ENCODE measurements around the gene F2RL1.

F2RL1 gene

DNA sequence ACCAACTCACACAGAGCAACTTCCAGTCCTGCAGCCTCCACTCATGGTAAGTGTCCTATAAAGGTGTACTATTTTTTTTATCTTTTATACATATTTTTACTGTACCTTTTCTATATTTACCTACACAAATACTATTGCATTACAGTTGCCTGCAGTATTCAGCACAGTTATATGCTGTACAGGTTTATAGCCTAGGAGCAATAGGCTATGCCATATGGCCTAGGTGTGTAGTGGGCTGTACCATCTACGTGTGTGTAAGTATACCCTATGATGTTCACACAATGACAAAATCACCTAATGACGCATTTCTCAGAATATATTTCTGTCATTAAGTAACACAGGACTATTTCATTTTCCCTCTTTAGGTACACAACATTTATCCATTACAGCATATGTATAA is 47.7 kb downstream of the F2RL1 start:
- Histone ChIP-seq H3K79me2 (no peaks in the 10 kb centered on the region), H2AFZ (no peak overlapping the region), H3K27me3 (ENCODE audit: control insufficient read depth, insufficient read depth, low read length) (no peaks in the 10 kb centered on the region), H3K36me3 (ENCODE audit: control insufficient read depth, insufficient read depth, low read length) (no peaks in the 10 kb centered on the region), H3K27ac (no peak overlapping the region), H3K9ac (no peak overlapping the region), H3K9me3 (ENCODE audit: control insufficient read depth, low read length) (no peaks in the 10 kb centered on the region), H3K4me2 (ENCODE audit: low read length) (no peak overlapping the region), H3K4me1 (no peaks in the 10 kb centered on the region), H3K4me3 (ENCODE audit: low read depth, low read length) (no peak overlapping the region)
- TF ChIP-seq, protein P1, sequence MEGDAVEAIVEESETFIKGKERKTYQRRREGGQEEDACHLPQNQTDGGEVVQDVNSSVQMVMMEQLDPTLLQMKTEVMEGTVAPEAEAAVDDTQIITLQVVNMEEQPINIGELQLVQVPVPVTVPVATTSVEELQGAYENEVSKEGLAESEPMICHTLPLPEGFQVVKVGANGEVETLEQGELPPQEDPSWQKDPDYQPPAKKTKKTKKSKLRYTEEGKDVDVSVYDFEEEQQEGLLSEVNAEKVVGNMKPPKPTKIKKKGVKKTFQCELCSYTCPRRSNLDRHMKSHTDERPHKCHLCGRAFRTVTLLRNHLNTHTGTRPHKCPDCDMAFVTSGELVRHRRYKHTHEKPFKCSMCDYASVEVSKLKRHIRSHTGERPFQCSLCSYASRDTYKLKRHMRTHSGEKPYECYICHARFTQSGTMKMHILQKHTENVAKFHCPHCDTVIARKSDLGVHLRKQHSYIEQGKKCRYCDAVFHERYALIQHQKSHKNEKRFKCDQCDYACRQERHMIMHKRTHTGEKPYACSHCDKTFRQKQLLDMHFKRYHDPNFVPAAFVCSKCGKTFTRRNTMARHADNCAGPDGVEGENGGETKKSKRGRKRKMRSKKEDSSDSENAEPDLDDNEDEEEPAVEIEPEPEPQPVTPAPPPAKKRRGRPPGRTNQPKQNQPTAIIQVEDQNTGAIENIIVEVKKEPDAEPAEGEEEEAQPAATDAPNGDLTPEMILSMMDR (IDR thresholded peaks at IDR 0.05), result no peak

DNA sequence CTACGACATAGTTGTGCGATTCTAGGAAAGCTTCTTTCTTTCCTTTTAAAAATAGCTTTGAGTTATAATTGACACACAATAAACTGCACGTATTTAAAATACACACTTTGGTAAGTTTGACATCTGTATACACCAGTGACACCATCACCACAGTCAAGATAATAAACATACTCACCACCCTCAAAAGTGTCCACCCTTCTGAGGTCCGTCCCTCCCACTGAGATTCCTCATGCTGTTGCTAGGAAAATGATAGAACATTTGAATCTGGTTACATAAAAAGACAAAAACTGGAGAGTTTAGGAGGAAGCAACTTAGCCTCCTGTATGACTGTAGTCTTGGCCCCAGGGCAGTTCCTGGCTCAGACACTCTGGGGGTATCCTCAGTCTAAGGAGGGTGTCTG is 48.2 kb downstream of the F2RL1 start:
- H3K4me2 ChIP-seq (ENCODE audit: low read length), result no peak overlapping the region
- H3K4me1 ChIP-seq, result no peaks in the 10 kb centered on the region
- H3K27me3 ChIP-seq (ENCODE audit: control insufficient read depth, insufficient read depth, low read length), result no peaks in the 10 kb centered on the region
- TF ChIP-seq, protein P1 (IDR thresholded peaks at IDR 0.05), result no peak
- no peaks in the 10 kb centered on the region for H3K36me3 ChIP-seq (ENCODE audit: control insufficient read depth, insufficient read depth, low read length)
- H3K79me2 ChIP-seq, result no peaks in the 10 kb centered on the region
- no peak overlapping the region for H3K9ac ChIP-seq
- H3K4me3 ChIP-seq (ENCODE audit: low read depth, low read length), result no peak overlapping the region
- no peaks in the 10 kb centered on the region for H3K9me3 ChIP-seq (ENCODE audit: control insufficient read depth, low read length)
- no peak overlapping the region for H2AFZ ChIP-seq
- H3K27ac ChIP-seq, result no peak overlapping the region

DNA sequence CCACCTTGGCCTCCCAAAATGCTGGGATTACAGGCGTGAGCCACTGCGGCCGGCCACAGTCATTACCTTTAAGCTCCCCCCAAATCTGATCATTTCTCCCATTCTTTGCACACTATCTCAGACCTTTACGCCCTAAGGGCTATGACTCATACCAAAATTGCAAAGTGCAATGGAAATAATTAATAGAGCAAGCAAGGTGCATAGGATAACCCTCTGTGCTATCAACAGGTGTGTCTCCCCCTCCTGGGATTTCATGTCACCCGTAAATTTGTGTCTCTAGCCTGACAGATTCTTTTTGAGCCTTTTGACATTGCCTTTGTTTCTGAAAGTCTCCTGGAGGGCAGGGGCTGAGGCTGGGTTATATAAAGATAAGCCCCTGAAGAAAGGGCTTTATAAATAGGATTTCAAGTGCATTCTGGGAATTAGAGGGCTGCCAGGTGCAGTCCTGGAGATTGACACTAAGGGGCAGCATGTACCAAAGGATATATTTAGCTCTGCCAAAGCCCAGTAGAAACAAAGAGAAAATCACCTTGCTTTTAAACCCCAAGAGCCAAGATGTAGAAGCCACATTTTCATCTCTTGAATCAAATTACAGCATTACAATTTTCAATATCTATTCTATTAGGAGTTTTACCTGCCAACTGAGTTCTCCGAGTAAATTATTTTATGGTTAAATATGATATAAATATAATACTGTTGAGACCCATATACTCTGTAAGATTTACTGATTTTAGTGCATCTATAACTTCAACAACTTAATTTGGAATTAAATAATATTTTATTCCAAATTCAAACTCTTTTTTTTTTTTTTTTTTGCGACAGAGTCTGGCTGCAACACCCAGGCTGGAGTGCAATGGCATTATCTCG is 49.2 kb downstream of the F2RL1 start:
- Histone ChIP-seq H3K9ac (no peak overlapping the region), H3K27ac (no peak overlapping the region), H3K36me3 (ENCODE audit: control insufficient read depth, insufficient read depth, low read length) (no peaks in the 10 kb centered on the region), H3K79me2 (no peaks in the 10 kb centered on the region), H2AFZ (no peak overlapping the region), H3K4me3 (ENCODE audit: low read depth, low read length) (no peak overlapping the region), H3K27me3 (ENCODE audit: control insufficient read depth, insufficient read depth, low read length) (no peaks in the 10 kb centered on the region), H3K4me2 (ENCODE audit: low read length) (no peak overlapping the region), H3K4me1 (no peaks in the 10 kb centered on the region), H3K9me3 (ENCODE audit: control insufficient read depth, low read length) (no peaks in the 10 kb centered on the region)
- TF ChIP-seq, protein P1 (IDR thresholded peaks at IDR 0.05), result peak; percentile 75

DNA sequence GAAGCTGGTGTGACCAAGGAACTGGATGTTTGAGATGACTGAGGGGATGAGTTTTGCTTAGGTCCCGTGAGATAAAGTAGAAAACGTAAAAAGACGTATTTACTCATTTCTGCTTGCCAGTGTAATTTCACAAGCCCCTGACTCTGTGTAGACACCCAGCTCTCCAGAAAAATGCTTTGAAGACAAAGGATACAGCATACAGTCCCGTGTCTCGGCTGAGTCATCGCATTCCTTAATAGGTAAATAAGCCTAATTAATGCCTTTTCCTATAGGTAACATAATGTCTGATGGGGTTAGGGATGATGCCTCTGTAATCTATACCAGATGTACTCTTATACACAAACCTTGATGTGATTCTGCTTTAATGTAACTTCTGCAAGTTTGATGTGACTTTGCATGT is 51.2 kb downstream of the F2RL1 start:
- TF ChIP-seq, protein P1 (IDR thresholded peaks at IDR 0.05), result no peak
- no peak overlapping the region for H3K9ac ChIP-seq
- no peaks in the 10 kb centered on the region for H3K4me1 ChIP-seq
- H3K4me3 ChIP-seq (ENCODE audit: low read depth, low read length), result no peak overlapping the region
- H3K9me3 ChIP-seq (ENCODE audit: control insufficient read depth, low read length), result no peaks in the 10 kb centered on the region
- no peak overlapping the region for H3K27ac ChIP-seq
- H2AFZ ChIP-seq, result no peak overlapping the region
- no peaks in the 10 kb centered on the region for H3K36me3 ChIP-seq (ENCODE audit: control insufficient read depth, insufficient read depth, low read length)
- no peak overlapping the region for H3K4me2 ChIP-seq (ENCODE audit: low read length)
- no peaks in the 10 kb centered on the region for H3K27me3 ChIP-seq (ENCODE audit: control insufficient read depth, insufficient read depth, low read length)
- no peaks in the 10 kb centered on the region for H3K79me2 ChIP-seq

DNA sequence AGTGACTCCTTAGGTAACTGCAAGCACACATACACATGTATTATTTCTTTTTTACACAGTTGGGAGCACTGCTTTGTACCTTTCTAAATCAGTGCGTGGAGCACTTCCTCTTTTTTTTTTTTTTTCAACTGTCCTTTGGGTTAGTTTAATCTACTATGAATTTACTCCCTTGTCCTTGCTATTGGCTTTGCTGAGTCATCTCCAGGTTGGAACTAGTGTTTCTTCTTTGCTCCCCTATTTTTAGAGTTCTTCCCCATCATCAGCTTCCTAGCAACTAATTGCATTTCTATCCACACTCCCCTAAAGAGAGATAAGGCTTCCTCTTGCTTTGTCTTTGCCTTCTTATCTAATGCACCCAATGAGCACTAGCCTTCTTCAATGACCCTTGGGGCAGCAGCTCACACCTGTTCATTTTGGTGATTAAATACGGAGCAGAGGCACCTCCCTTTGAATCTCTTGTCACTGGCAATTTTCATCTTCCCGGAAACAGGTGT is 55.3 kb downstream of the F2RL1 start:
- TF ChIP-seq, protein P1 (IDR thresholded peaks at IDR 0.05), result no peak
- no peaks in the 10 kb centered on the region for H3K79me2 ChIP-seq
- H3K4me2 ChIP-seq (ENCODE audit: low read length), result no peak overlapping the region
- H2AFZ ChIP-seq, result no peak overlapping the region
- H3K4me1 ChIP-seq, result no peaks in the 10 kb centered on the region
- H3K27me3 ChIP-seq (ENCODE audit: control insufficient read depth, insufficient read depth, low read length), result no peaks in the 10 kb centered on the region
- no peak overlapping the region for H3K9ac ChIP-seq
- no peak overlapping the region for H3K4me3 ChIP-seq (ENCODE audit: low read depth, low read length)
- H3K27ac ChIP-seq, result no peak overlapping the region
- H3K36me3 ChIP-seq (ENCODE audit: control insufficient read depth, insufficient read depth, low read length), result no peaks in the 10 kb centered on the region
- H3K9me3 ChIP-seq (ENCODE audit: control insufficient read depth, low read length), result no peaks in the 10 kb centered on the region

Measured in parathyroid adenoma (tissue), 2 donors.